HepG2 (cell line): Measurements from ENCODE around the gene ZNF425. TPM values are rescaled to one million over a fixed set of nuclear protein-coding genes. Genes with fewer than 3 reads are reported as not detected.

ENCODE experiments used
- ATAC-seq: fragments of 200-7000 bp; cut with Tn5 transposase; 3 replicates; pipeline ENCODE4 v1.9.1; 2020; ENCODE audit warnings: mild to moderate bottlenecking, moderate library complexity
- BruUV-seq: library from RNA; stranded (reverse); fragments of 400-500 nt; replicated peaks from 2 replicates; lab custom pipeline; 2021; lab: Mats Ljungman, UMichigan
- CTCF ChIA-PET: fragments of 300-600 bp; formaldehyde crosslinking; extraction: SDS; loops from one replicate; lab custom pipeline; 2021; ENCODE audit warnings: low total read pairs, inconsistent platforms, low intra/inter-chr PET ratio; lab: Yijun Ruan, JAX
- POLR2A ChIA-PET: fragments of 350-600 bp; sonication (Branson Sonifier 250); formaldehyde crosslinking; loops from one replicate; lab custom pipeline; 2020; ENCODE audit warnings: antibody characterized with exemption, inconsistent platforms; lab: Yijun Ruan, JAX
- DNase-seq: peaks from one replicate; pipeline ENCODE4 v3.0.0-alpha.2; 2015; ENCODE audit warnings: low spot score
- FAIRE-seq: peaks from 3 replicates; lab custom pipeline; 2011; peaks lifted over from hg19 to GRCh38; lab: Jason Lieb, UNC
- H2AFZ ChIP-seq: one replicate; pipeline ENCODE4 v1.6.1; 2011; ENCODE audit warnings: low read length, inconsistent platforms
- H3K27ac ChIP-seq: fragments of 300-600 bp; 3 replicates; pipeline ENCODE4 v1.8.0; 2011; ENCODE audit warnings: mixed run types, mild to moderate bottlenecking, mixed read lengths, low read length, inconsistent platforms; ENCODE audit not compliant: insufficient read depth; ENCODE audit errors: extremely low read length
- H3K27me3 ChIP-seq, 2 experiments: fragments of 200-600 bp in 1 of 2; 2 replicates in 1 of 2; 3 replicates in 1 of 2; pipeline versions ENCODE4 v1.6.0 to v1.8.0; 2011; ENCODE audit warnings: low read length in 2 of 2, mild to moderate bottlenecking in 2 of 2, moderate library complexity in 2 of 2, inconsistent platforms in 1 of 2; ENCODE audit not compliant: insufficient read depth in 2 of 2, control insufficient read depth in 1 of 2
- H3K36me3 ChIP-seq, 2 experiments: fragments of 200-600 bp in 1 of 2; replicated peaks in 1 of 2; 2 replicates in 1 of 2; 3 replicates in 1 of 2; pipeline versions ENCODE4 v1.5.1 to v1.8.0; 2011; ENCODE audit warnings: low read length in 2 of 2, inconsistent platforms in 1 of 2; ENCODE audit not compliant: insufficient read depth in 2 of 2, control insufficient read depth in 1 of 2
- H3K4me1 ChIP-seq: 2 replicates; pipeline ENCODE4 v1.5.1; 2012; ENCODE audit warnings: low read length, inconsistent platforms; ENCODE audit not compliant: insufficient read depth
- H3K4me2 ChIP-seq: 2 replicates; pipeline ENCODE4 v1.6.0; 2011; ENCODE audit warnings: low read depth, low read length, inconsistent platforms
- H3K4me3 ChIP-seq, 3 experiments: fragments of 200-600 bp in 1 of 3; sonication (generic), shearing (Covaris generic) in 1 of 3; replicated peaks in 1 of 3; 2 replicates each; pipeline ENCODE4 v1.5.1; 2011 to 2016; ENCODE audit warnings: low read length in 3 of 3, inconsistent platforms in 2 of 3, low read depth in 2 of 3, mild to moderate bottlenecking in 2 of 3, control low read depth in 1 of 3, mixed read lengths in 1 of 3; ENCODE audit not compliant: insufficient read depth in 1 of 3
- H3K79me2 ChIP-seq: one replicate; pipeline ENCODE4 v1.6.1; 2011; ENCODE audit warnings: low read length, inconsistent platforms; ENCODE audit not compliant: insufficient read depth
- H3K9ac ChIP-seq: 2 replicates; pipeline ENCODE4 v1.6.0; 2011; ENCODE audit warnings: mild to moderate bottlenecking, low read depth, low read length, inconsistent platforms; ENCODE audit not compliant: insufficient read depth
- H3K9me3 ChIP-seq: 2 replicates; pipeline ENCODE4 v1.5.1; 2012; ENCODE audit warnings: mild to moderate bottlenecking, low read length
- H4K20me1 ChIP-seq: 2 replicates; pipeline ENCODE4 v1.6.0; 2011; ENCODE audit warnings: inconsistent platforms, mild to moderate bottlenecking, low read length, moderate library complexity; ENCODE audit not compliant: insufficient read depth
- ARNT ChIP-seq: fragments of 450-650 bp; IDR thresholded peaks from 2 replicates; pipeline ENCODE4 v1.6.1; 2017
- BRF2 ChIP-seq: sonication (generic); formaldehyde crosslinking; IDR thresholded peaks from 2 replicates; pipeline ENCODE4 v1.8.1; 2022; ENCODE audit warnings: mild to moderate bottlenecking, missing genetic modification reagents
- EED ChIP-seq: sonication (generic); formaldehyde crosslinking; IDR thresholded peaks from 2 replicates; pipeline ENCODE4 v1.5.0; 2020; ENCODE audit warnings: mild to moderate bottlenecking, missing genetic modification reagents
- HNF1A ChIP-seq, 2 experiments: sonication (generic) in 1 of 2; formaldehyde crosslinking in 1 of 2; IDR thresholded peaks; 2 replicates each; pipeline versions ENCODE4 v1.4.0 to v1.6.1; 2016 to 2020; ENCODE audit warnings: borderline replicate concordance in 1 of 2, low read depth in 1 of 2, mild to moderate bottlenecking in 1 of 2, missing genetic modification reagents in 1 of 2
- JUNB ChIP-seq: sonication (generic); formaldehyde crosslinking; IDR thresholded peaks from 2 replicates; pipeline ENCODE4 v1.8.0; 2022; ENCODE audit warnings: missing genetic modification reagents, mild to moderate bottlenecking, borderline replicate concordance
- KLF12 ChIP-seq: sonication (generic); formaldehyde crosslinking; IDR thresholded peaks from 2 replicates; pipeline ENCODE4 v1.4.0; 2020; ENCODE audit warnings: missing genetic modification reagents, borderline replicate concordance
- MXD4 ChIP-seq: IDR thresholded peaks from 2 replicates; pipeline ENCODE4 v1.6.1; 2016; ENCODE audit warnings: mild to moderate bottlenecking, missing biosample characterization, missing genetic modification reagents
- YEATS2 ChIP-seq: sonication (generic); formaldehyde crosslinking; IDR thresholded peaks from 2 replicates; pipeline ENCODE4 v1.4.0; 2020; ENCODE audit warnings: missing genetic modification reagents, borderline replicate concordance
- ZBTB26 ChIP-seq: IDR thresholded peaks from 2 replicates; pipeline ENCODE4 v1.6.1; 2016; ENCODE audit warnings: missing compliant biosample characterization, missing genetic modification reagents, borderline replicate concordance
- ZBTB8A ChIP-seq: sonication (generic); formaldehyde crosslinking; IDR thresholded peaks from 2 replicates; pipeline ENCODE4 v1.4.0; 2020; ENCODE audit warnings: mild to moderate bottlenecking, low read depth, missing genetic modification reagents, borderline replicate concordance
- ZNF264 ChIP-seq: sonication (generic); formaldehyde crosslinking; IDR thresholded peaks from 2 replicates; pipeline ENCODE4 v1.4.0; 2020; ENCODE audit warnings: missing genetic modification reagents
- ZNF557 ChIP-seq: sonication (generic); formaldehyde crosslinking; IDR thresholded peaks from 2 replicates; pipeline ENCODE4 v1.4.0; 2020; ENCODE audit warnings: missing genetic modification reagents
- ZNF7 ChIP-seq: IDR thresholded peaks from 2 replicates; pipeline ENCODE4 v1.6.1; 2016; ENCODE audit warnings: missing biosample characterization, missing genetic modification reagents
- ZNF713 ChIP-seq: sonication (generic); formaldehyde crosslinking; IDR thresholded peaks from 2 replicates; pipeline ENCODE4 v1.4.0; 2020; ENCODE audit warnings: mild to moderate bottlenecking, missing genetic modification reagents
- ZSCAN31 ChIP-seq: sonication (generic); formaldehyde crosslinking; IDR thresholded peaks from 2 replicates; pipeline ENCODE4 v1.5.0; 2020; ENCODE audit warnings: low read depth, mild to moderate bottlenecking, missing genetic modification reagents
- WGBS: methylation state at CpG from one replicate; pipeline ENCODE4 v1.1.6; 2017; ENCODE audit warnings: low lambda C conversion rate; 5-methylcytosine and 5-hydroxymethylcytosine counted together
- in situ Hi-C: cut with HindIII; loops from 2 replicates; pipeline ENCODE4 v1.10.0; 2017; ENCODE audit warnings: low pct_unique_long_range_greater_than_20kb; ENCODE audit not compliant: extremely low pct_ligation_motif_present
- intact Hi-C: fragments of 100-400 bp; cut with micrococcal nuclease; formaldehyde crosslinking; loops from one replicate; pipeline ENCODE4 v1.10.0; 2022; ENCODE audit not compliant: unreplicated experiment
- polyA plus RNA-seq, 8 experiments: library from polyadenylated mRNA; depleted of rRNA in 3 of 8; stranded (reverse) in 7 of 8; unstranded in 1 of 8; fragments of >200 nt; fragmentation: Illumina TruSeq in 4 of 8; extraction: Trizol in 4 of 8; gene quantifications; 2 replicates each; pipeline versions ENCODE4 v1.2.1 to v1.2.3, GENCODE V29; 2011 to 2016; ENCODE audit warnings: low read depth in 4 of 8, missing spikeins in 1 of 8, mixed read lengths in 1 of 8; ENCODE audit not compliant: insufficient read depth in 1 of 8
- total RNA-seq, 5 experiments: library from RNA; depleted of rRNA; stranded (reverse); fragments of >200 nt; fragmentation: Illumina TruSeq; extraction: Trizol; gene quantifications; 2 replicates each; pipeline ENCODE4 v1.2.3, GENCODE V29; 2016; ENCODE audit warnings: low read depth in 1 of 5

Gene ZNF425
- total and polyA plus RNA-seq, 2 of the 13 experiments (the other 11 are each of a cell fraction or from before 2014, with no cell fraction given), result 0.51 to 1.1 TPM

- BruUV-seq, result no TSS peak
- H3K79me2 ChIP-seq, result peaks cover 5% of the 10 kb centered on the region
- H2AFZ ChIP-seq, result no peak overlapping the region
- TF ChIP-seq BRF2 (CRISPR knock-in tag), result no peak
- no peak for TF ChIP-seq ZBTB26 (CRISPR knock-in tag)
- TF ChIP-seq HNF1A (IDR thresholded peaks at IDR 0.05; ENCODE audit: low read depth), result no peak
- TF ChIP-seq HNF1A (CRISPR knock-in tag; IDR thresholded peaks at IDR 0.05; ENCODE audit: borderline replicate concordance), result no peak
- TF ChIP-seq EED (CRISPR knock-in tag), result no peak
- no peak for TF ChIP-seq ZSCAN31 (CRISPR knock-in tag)
- no peak for TF ChIP-seq ZNF557
- no peak for TF ChIP-seq ZNF7 (CRISPR knock-in tag)
- TF ChIP-seq MXD4, result no peak
- no peak for TF ChIP-seq ARNT
- TF ChIP-seq ZNF264 (CRISPR knock-in tag), result no peak
- no peak for TF ChIP-seq YEATS2 (CRISPR knock-in tag)
- TF ChIP-seq KLF12 (CRISPR knock-in tag), result no peak
- no peak for TF ChIP-seq JUNB (CRISPR knock-in tag)
- no peak for TF ChIP-seq ZBTB8A (CRISPR knock-in tag)
- no peak for TF ChIP-seq ZNF713 (CRISPR knock-in tag)
- no peak overlapping the region for H3K27ac ChIP-seq
- intact Hi-C loops, result no loop called here
- ChIA-PET POLR2A (no interaction called here), CTCF (no interaction called here)
- in situ Hi-C loops, result no loop called here
- WGBS, result 93% methylated on average over 6 of the region's 6 CpGs
- no peaks in the 10 kb centered on the region for H3K4me1 ChIP-seq
- no peaks in the 10 kb centered on the region for H3K27me3 ChIP-seq
- ATAC-seq (no peak), DNase-seq (no peak), FAIRE-seq (no peak)
- no peak overlapping the region for H3K4me3 ChIP-seq
- H4K20me1 ChIP-seq, result no peaks in the 10 kb centered on the region
- no peak overlapping the region for H3K9ac ChIP-seq
- no peaks in the 10 kb centered on the region for H3K9me3 ChIP-seq
- H3K36me3 ChIP-seq, result peaks cover 6 to 37% of the 10 kb centered on the region in 2 experiments; a peak in 4 of 5 replicates
- H3K4me2 ChIP-seq, result no peak overlapping the region
Observed at GRCh38 chr7:149156898-149157297, 30.8 kb upstream of the ZNF425 start.
